G401 (cell line): ENCODE data around the gene RIMBP2. TPM values are rescaled to one million over a fixed set of nuclear protein-coding genes. Genes with fewer than 3 reads are reported as not detected.
"Not testable (repeated sequence)": the region's sequence is repeated elsewhere in the genome, so short reads cannot be mapped to it uniquely, and the experiment has no call there.

Source experiments
- DNase-seq: peaks from one replicate; pipeline ENCODE4 v3.0.0-alpha.2; 2015; ENCODE audit warnings: low spot score
- in situ Hi-C: cut with HindIII; loops from 2 replicates; pipeline ENCODE4 v1.10.0; 2016; ENCODE audit warnings: low sequenced_read_pairs, mixed read lengths
- total RNA-seq: library from RNA; depleted of rRNA; stranded (reverse); fragments of >200 nt; shearing (Covaris generic); gene quantifications from 2 replicates; pipeline ENCODE4 v1.2.3, GENCODE V29; 2014

Gene RIMBP2
- total RNA-seq, 1 experiment from 2014 or later: 75.3 TPM

DNA sequence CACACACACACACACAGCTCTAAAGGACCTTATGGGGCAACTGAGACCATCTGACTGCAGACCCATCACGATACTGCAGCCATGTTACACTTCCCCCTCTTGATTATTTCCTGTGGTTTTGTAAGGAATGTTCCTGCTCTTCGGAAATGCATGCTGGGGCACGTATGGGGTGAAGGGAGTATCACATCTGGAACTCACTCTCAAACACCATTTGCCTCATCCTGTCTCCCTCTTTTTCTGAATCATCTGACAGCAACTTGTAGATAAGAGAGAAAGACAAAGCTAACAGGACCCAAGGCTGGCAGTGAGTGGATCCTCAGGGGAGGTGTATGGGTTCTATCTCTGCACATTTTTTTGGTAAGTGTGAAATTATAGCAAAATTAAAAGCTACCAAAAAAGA, 50.3 kb downstream of the RIMBP2 start:
- DNase-seq: no peak
- in situ Hi-C loops: no loop called here

DNA sequence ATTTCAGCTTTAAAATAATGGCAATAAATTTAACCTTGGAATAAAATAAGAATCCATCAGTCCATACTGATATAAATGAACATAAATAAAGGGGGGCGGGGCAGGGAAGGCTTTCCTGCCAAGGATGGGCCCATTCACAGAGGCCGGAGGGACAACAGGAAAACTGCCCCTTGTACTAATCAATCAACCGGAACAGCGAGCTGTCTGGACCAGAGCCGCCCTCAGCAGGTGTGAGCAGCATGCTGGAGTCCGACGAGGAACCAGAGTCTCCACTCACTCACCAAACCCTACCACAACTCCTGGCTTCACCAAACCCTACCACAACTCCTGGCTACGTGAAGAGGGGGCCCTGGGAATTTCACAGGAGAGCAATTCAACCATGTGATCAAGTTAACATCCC, 51.3 kb downstream of the RIMBP2 start:
- no peak for DNase-seq
- in situ Hi-C loops: no loop called here

DNA sequence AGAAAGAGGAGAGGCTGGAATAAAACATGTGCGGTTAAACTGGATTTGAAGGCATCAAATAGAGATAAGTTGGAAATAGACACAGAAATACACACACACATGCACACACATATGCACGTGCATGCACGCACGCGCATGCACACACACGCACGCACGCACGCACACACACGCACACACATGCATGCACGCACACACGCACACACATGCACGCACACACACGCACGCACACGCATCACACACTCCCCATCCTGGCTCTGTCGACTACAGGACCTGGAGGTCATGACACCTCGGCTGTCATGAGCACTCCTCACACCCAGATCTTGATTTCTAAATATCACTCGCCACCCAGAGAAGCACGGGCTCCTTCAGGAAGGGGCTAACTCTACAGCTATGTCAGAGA, 51.8 kb downstream of the RIMBP2 start:
- in situ Hi-C loops: no loop called here
- no peak for DNase-seq

DNA sequence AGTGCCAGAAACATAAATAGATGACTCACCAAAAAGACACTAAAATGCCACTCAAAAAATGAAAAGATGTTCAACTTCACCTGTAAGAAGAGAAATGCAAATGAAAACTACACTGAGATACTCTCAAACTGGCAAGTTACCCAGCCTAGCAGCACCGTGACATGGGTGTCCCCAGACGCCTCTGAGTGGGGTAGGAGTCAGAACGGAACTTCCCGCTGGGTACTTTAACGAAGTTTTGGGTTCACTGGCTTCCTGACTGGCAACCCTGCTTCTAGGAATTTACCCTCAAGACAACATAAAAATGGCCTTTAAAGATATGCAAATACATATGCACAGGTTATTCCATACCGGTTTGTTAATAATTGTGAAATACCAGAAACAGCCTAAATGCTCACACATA, 52.6 kb downstream of the RIMBP2 start:
- no peak for DNase-seq
- in situ Hi-C loops: no loop called here

DNA sequence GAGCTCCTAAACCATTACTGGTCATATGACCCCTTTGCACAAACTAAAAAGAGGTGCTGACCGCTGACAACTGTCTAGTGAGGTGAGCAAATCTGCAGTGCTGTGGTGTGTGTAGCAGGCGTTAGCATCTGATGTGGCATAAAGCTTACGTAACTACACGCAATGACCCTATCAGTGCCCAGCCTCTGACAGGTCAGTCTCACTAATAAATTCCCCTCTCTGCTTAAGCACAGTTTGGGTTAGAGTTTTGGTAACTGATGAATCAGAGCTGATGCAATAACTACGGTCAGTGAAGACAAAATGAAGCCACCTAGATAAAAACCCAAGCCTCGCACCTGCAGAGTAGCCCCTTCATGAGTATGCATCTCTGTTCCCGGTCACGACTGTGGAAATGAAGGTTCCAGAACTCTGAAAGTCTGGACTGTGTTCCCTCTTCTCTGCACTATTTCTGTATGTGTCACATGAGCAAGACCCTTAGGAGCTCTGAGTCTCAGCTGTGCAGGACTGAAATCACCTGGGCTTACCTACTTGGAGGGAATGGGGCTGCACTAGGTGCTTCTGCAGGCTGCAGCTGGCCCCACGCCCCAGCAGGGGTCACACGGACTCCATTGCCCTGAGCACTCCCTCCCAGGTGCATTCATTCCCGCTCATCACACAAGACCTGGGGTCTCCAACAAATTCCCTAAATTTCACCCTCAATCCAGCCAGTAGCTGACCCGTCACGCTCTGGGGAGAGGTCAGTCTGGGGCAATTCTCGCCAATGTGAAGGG, 54.4 kb downstream of the RIMBP2 start:
- no peak for DNase-seq
- in situ Hi-C loops: no loop called here

DNA sequence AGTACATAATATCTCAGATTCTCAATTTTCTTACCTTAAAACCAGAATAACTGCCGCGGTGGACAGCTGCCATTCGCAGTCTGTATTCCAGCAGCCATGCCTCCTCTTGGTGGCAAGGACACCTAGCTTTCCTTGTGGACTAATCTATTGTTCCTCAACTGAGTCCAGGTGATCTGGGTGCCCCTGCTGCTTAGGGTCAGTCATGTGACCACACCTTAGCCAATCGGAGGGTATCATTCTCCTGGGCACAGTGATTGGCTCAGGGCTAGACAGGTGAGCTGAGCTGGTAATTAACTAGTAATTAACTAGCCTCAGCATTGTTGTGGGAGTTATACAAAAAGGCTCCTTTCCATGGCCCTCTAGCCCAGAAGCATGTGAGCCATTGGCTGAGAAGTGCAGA, 55.0 kb downstream of the RIMBP2 start:
- in situ Hi-C loops: no loop called here
- DNase-seq: no peak

DNA sequence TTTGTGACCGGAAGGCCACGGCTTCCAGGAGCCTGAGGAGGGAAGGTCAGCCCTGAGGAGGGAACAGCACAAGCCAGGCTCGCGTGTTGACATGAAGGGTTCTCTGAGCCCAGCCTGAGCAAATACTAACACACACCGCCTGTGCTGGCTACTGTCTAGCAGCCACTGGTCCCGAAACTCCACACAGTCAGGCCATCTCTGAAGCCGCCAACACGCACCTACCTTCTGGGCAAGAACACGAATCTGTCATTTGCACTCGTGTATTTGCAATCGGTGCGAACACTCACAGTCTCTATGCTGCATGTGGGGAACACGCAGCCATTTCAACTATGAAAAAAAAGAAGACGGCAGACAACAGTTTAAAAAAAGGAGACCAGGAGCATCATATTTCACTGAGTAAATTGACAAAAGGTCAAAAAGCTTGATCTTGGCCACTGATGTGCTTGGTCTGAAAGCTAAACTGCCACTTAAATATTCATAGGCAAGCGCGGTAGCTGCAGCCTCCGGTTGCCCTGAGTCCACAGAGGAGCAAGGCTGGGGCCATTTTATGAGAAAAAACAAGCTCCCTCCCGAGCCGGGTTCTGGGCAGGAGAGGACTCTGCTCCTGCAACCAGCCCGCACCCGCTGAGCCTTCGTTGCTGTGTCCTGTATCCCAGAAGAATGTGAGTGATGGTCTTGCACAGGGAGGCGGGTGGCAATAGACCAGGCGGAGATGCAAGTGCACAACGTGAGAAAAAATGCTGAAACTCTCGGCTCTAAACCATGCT, 57.8 kb downstream of the RIMBP2 start:
- DNase-seq: no peak
- in situ Hi-C loops: no loop called here

DNA sequence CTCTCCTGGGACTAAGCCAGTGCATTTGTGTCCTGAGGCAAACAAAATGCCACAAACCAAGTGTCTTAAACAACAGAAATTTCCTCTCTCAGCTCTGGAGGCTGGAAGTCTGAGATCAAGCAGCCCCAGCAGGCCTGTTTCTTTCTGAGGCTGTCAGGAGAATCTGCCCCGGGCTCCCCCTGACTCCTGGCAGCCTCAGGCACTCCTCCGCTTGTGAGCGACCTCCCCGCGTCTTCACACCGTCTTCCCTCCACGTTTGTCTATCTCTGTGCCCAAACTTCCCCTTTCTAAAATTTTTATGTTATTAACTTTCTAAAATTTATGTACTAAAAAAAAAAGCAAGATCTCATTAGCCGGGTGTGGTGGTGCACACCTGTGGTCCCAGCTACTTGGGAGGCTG, 59.7 kb downstream of the RIMBP2 start:
- in situ Hi-C loops: no loop called here
- DNase-seq: no peak

DNA sequence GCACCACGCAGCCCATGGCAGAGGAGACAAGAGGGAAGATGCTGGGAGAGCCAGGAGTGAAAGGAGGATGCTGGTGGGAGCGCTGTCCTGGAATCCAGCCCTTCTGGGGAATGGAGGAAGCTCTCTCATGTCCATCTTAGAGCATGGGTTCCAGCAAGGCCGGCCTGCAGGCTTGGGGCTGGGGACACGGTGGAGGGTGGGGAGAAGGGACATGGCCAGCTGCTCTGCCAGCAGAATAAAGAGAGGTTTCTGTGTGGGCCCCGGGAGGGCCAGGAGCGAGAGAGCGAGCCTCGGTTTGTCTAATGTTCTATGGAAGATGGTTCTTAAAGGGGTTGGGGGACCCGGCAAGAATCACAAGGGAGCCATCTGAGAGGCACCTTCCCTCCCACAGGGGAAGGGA, 60.2 kb downstream of the RIMBP2 start:
- DNase-seq: no peak
- in situ Hi-C loops: no loop called here

DNA sequence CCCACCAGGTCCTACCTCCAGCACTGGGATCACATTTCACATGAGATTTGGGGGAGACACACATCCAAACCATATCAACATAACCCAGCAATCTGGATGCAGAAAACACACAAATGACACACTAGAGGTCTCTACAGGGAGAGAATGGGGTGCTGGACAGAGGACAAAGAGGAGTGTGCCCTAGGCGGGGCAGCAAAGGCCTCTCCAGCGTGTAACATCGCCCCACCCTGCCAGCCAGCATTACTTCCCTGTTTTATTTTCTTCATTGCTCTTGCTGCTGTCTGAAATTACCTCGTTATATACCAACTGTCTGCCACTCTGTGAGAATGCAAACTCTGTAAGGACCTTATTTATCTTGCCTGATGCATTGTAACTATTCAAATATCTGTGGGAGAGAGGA, 61.1 kb downstream of the RIMBP2 start:
- no peak for DNase-seq
- in situ Hi-C loops: no loop called here

DNA sequence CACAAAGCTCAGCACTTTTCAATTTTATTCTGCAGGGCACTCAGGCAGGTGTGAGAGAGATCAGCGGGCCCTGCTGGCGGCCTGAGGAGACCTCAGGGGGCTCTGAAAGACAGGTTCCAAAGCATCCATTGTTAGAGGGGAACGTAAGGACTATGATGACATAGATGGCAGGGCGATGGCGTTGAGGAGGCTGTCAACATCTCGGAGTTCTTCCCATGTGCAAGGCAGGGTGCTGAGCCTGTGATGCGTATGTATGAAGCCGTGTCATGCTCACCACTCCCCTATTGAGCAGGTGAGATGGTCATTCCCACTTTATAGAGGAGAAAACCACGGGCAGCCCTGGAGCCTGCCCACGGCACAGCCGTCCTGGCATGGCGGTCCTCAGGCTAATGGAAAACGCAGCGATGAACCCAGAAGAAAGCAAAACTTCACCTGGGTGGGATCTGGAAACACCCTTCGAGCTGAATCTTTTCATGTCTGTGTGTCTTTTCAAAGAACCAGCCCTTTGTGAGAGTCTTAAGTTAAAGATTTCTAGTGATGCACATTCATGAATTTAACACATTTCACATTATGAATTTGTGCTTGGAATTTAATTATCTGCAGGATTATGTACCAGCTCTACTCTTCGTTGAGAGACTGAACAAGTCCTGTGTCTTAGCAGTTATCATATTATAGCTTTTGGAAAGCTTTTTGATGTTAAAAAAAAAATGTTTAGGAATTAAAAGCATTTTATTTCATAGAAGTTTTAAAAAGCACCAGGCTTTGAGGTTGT, 64.7 kb downstream of the RIMBP2 start:
- in situ Hi-C loops: no loop called here
- no peak for DNase-seq

DNA sequence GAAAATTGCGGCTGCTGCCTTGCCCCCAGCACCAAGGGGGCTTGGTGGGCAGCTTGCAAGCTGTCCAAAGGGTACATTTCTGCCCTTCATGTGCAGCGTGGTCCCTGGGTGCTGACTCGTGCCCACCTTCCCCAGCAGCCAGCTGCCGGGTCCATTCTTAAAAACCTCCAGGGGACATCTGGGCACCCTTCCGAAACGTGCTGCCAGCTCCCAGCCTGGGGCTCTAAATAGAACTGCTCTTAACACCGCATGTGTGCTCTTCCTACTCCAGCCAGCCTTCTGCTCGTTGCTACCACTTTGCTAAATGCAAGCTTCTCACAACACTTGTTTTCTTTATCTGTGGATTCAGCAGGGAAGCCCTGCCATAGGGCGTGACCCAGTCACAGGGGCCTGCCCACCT, 66.0 kb downstream of the RIMBP2 start:
- in situ Hi-C loops: no loop called here
- DNase-seq: no peak

DNA sequence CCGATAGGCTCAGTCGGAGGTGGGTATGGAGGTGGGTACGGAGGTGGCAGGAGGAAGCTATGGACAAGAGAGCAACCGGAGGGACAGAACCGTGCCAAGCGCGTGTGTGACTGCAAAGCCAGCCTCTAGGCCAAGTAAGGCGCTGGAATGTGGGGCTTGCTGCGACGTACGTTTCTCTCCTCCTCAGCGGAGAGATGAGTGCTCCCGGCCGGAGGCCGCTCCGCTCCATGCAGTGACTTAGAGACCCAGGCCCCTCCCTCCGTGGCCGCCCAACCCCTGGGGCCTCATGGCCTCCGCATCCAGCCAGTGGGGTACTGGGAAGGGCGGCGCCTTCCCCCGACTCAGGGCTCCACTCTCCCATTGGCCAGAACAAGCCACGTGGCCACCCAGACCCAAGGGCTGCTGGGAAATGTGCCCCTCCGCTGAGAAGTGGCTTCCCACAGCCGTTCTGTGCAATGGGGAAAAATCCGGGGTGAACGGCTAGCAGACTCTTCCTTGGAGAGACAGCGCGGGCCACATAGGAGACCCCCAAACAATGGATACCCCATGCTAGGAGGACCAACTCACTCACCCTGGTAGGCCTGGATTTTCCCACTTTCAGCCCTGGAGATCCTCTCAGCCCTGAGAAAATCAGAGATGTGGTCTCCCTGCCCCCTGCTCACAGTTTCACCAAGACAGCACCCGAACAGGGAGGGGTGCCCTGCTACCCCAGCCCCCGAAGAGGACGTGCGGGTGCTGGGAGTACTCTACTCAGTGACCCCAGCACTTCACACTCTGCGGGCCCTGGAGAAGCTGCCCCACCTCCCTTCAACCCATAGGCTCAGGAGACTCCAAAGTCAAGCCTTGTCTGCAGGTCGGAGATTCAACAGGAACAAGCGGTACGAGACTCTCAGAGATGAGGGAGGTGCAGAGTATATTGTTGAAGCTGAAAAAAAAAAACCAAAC, 66.7 kb downstream of the RIMBP2 start:
- DNase-seq: no peak
- in situ Hi-C loops: no loop called here

DNA sequence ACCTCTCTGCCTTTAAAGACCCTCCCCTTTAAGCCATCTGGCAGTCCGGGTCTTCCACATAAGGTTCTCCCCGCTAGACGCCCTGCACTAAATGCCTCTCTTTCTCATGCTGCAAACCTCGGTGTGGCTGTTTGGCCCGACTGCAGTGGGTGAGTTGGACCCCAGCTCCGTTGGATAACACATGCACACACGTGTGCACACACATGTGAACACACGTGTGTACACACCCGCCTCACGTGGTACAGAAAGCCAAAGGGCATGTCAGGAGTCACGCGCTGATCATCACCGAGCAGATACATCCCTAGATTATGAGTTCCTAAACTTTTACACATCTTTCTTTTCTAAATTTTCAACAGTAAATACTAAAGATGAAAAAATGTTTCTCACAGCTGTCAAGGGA, 68.3 kb downstream of the RIMBP2 start:
- in situ Hi-C loops: no loop called here
- no peak for DNase-seq

DNA sequence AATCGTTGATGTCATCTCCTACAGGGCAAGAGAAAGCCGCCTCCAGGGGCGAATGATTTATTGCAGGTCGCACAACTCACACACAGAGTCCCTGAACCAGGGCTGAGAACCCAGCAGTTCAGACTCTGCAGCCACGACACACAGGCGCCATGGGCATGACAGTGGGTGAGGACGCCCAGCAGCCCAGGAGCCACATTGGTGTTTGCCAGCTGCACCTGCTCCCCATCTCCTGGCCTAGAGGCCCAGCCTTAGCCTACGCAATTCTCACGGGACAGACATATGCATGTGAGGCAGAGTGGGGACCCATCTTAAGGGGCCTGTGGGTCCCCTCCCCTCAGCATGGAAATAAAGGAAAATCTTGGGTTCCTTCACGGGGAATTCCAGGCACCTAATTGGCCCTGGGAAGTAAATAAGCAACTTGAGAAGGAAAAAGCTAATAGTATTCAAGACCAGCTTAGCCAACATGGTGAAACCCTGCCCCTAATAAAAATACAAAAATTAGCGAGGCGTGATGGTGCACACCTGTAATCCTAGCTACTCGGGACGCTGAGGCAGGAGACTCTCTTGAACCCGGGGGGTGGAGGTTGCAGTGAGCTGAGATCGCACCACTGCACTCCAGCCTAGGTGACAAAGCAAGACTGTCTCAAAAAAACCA, 69.3 kb downstream of the RIMBP2 start:
- no peak for DNase-seq
- in situ Hi-C loops: no loop called here

DNA sequence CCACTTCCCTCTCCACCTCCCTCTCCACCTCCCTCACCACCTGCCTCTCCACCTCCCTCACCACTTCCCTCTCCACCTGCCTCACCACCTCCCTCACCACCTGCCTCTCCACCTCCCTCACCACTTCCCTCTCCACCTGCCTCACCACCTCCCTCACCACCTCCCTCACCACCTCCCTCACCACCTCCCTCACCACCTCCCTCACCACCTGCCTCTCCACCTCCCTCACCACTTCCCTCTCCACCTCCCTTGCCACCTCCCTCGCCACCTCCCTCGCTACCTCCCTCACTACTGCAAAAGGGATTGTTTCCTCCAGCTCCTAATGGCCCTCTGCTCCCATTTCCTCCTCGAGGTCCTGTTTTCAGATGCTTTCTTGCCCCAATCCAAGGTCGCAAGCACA, 69.9 kb downstream of the RIMBP2 start:
- DNase-seq, in situ Hi-C loops: not testable (repeated sequence)

DNA sequence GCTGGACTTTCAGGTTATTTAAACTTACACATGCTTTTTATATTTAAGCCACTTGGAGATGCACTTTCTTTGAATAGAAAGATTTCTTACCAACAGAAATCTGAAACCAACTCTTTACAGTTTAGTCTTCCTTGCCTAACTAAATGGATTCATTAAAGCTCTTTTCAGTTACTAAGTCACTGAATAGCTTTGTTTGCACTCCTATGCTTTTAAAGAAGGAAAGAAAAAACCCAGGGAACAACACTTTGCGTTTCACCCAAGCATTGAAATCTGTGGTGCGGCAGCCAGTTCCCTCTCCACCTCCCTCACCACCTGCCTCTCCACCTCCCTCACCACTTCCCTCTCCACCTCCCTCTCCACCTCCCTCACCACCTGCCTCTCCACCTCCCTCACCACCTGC, 70.3 kb downstream of the RIMBP2 start:
- no peak for DNase-seq
- in situ Hi-C loops: no loop called here

DNA sequence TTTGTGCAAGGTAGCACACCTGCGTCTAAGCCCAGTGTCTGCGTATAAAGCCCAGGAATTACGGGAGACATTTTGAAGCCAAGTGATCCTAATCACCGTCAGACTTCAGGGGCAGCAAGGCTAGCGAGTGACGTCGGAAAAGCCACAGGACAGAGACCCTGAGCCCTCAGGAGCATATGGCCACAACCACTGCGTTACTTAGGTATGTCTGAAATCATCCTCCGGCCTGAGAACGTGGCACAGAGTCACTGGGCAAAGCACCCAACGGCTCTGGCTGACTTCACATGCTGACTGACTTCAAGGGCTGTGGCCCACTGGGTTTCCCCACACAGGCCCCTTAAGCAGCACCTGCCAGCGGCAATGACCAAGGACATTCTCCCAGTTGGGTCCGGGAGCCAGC, 71.5 kb downstream of the RIMBP2 start:
- no peak for DNase-seq
- in situ Hi-C loops: no loop called here

DNA sequence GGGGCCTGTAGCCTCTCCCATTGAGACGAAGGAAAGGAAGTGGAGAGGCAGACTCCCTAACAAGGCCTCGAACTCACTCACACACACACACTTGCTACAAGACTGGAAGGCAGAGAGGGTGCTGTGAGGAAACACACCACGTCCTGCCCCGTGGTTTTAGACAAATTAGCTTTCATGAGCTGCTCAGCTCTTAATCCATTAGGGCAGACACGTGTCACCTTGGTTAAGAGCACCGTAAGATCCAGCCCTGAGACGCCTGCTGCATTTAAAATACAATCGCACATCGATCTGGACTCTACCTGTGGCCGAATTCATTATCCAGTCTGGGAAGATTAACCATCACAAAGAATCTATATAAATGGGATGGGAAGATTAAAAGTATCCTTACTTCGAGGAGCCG, 72.0 kb downstream of the RIMBP2 start:
- no peak for DNase-seq
- in situ Hi-C loops: no loop called here
